GM23248 (cell line): ENCODE measurements around the gene OSBPL5. TPM values are rescaled to one million over a fixed set of nuclear protein-coding genes. Genes with fewer than 3 reads are reported as not detected.

Source experiments
- DNase-seq: peaks from one replicate; pipeline ENCODE4 v3.0.0-alpha.2; 2015
- H2AFZ ChIP-seq: fragments of 200-600 bp; sonication (generic); 2 replicates; pipeline ENCODE4 v1.6.1; 2016; ENCODE audit warnings: antibody characterized with exemption
- H3F3A ChIP-seq: fragments of 200-600 bp; sonication (generic); 2 replicates; pipeline ENCODE4 v1.6.1; 2016; ENCODE audit warnings: mild to moderate bottlenecking, antibody characterized with exemption, mixed run types; ENCODE audit not compliant: insufficient read depth
- H3K27ac ChIP-seq: fragments of 200-600 bp; sonication (generic); 2 replicates; pipeline ENCODE4 v1.5.1; 2016; ENCODE audit warnings: mild to moderate bottlenecking
- H3K27me3 ChIP-seq: fragments of 200-600 bp; sonication (generic); replicated peaks from 2 replicates; pipeline ENCODE4 v1.6.1; 2016; ENCODE audit warnings: mild to moderate bottlenecking; ENCODE audit not compliant: insufficient read depth
- H3K36me3 ChIP-seq: fragments of 200-600 bp; sonication (generic); 2 replicates; pipeline ENCODE4 v1.6.1; 2016; ENCODE audit warnings: low read depth, mild to moderate bottlenecking
- H3K4me1 ChIP-seq: fragments of 200-600 bp; sonication (generic); 2 replicates; pipeline ENCODE4 v1.6.1; 2016; ENCODE audit warnings: mild to moderate bottlenecking; ENCODE audit not compliant: insufficient read depth
- H3K4me2 ChIP-seq: fragments of 200-600 bp; sonication (generic); one replicate; pipeline ENCODE4 v1.6.1; 2016; ENCODE audit warnings: mild to moderate bottlenecking; ENCODE audit not compliant: unreplicated experiment
- H3K4me3 ChIP-seq: fragments of 200-600 bp; sonication (generic); 2 replicates; pipeline ENCODE4 v1.5.1; 2016; ENCODE audit warnings: mild to moderate bottlenecking
- H3K79me2 ChIP-seq: fragments of 200-600 bp; sonication (generic); 2 replicates; pipeline ENCODE4 v1.6.1; 2016; ENCODE audit warnings: mild to moderate bottlenecking; ENCODE audit not compliant: insufficient read depth
- H3K9ac ChIP-seq: fragments of 200-600 bp; sonication (generic); 2 replicates; pipeline ENCODE4 v1.6.1; 2016; ENCODE audit warnings: mild to moderate bottlenecking
- H3K9me2 ChIP-seq: fragments of 200-600 bp; sonication (generic); 2 replicates; pipeline ENCODE4 v1.6.1; 2016; ENCODE audit warnings: mixed run types, mild to moderate bottlenecking, moderate library complexity; ENCODE audit not compliant: insufficient read depth
- H3K9me3 ChIP-seq: fragments of 200-600 bp; sonication (generic); one replicate; pipeline ENCODE4 v1.6.1; 2017; ENCODE audit warnings: low read depth
- H4K20me1 ChIP-seq: fragments of 200-600 bp; sonication (generic); 2 replicates; pipeline ENCODE4 v1.6.0; 2016; ENCODE audit not compliant: insufficient read depth
- EZH2 ChIP-seq: fragments of 200-600 bp; sonication (generic); IDR thresholded peaks from 2 replicates; pipeline ENCODE4 v1.6.1; 2018; ENCODE audit warnings: antibody characterized with exemption, mild to moderate bottlenecking; ENCODE audit not compliant: insufficient read depth, poor library complexity, severe bottlenecking
- EZH2phosphoT487 ChIP-seq: fragments of 200-600 bp; sonication (generic); IDR thresholded peaks from 2 replicates; pipeline ENCODE4 v1.6.1; 2018; ENCODE audit warnings: antibody characterized with exemption, moderate library complexity, mild to moderate bottlenecking, low read depth; ENCODE audit not compliant: insufficient read depth
- WGBS, 2 experiments: methylation state at CpG; one replicate each; pipeline ENCODE4 v1.1.6; 2015 to 2017; ENCODE audit warnings: low lambda C conversion rate in 2 of 2, low coverage in 1 of 2; ENCODE audit errors: missing lambda C conversion rate in 2 of 2; 5-methylcytosine and 5-hydroxymethylcytosine counted together
- in situ Hi-C: fragments of 300-500 bp; cut with MboI; formaldehyde crosslinking; loops from 2 replicates; pipeline ENCODE4 v1.15.0; 2020
- polyA plus RNA-seq: library from polyadenylated mRNA; unstranded; fragments of >200 nt; fragmentation: Nextera tagmentation; extraction: Ambion mirVana; gene quantifications from 2 replicates; pipeline ENCODE4 v1.2.1, GENCODE V29; 2016
- total RNA-seq: library from RNA; depleted of rRNA; stranded (reverse); fragments of >200 nt; shearing (Covaris generic); gene quantifications from 2 replicates; pipeline ENCODE4 v1.2.3, GENCODE V29; 2014

Gene OSBPL5
- total and polyA plus RNA-seq, 2 experiments from 2014 or later, result 27.9 to 57.6 TPM

DNA sequence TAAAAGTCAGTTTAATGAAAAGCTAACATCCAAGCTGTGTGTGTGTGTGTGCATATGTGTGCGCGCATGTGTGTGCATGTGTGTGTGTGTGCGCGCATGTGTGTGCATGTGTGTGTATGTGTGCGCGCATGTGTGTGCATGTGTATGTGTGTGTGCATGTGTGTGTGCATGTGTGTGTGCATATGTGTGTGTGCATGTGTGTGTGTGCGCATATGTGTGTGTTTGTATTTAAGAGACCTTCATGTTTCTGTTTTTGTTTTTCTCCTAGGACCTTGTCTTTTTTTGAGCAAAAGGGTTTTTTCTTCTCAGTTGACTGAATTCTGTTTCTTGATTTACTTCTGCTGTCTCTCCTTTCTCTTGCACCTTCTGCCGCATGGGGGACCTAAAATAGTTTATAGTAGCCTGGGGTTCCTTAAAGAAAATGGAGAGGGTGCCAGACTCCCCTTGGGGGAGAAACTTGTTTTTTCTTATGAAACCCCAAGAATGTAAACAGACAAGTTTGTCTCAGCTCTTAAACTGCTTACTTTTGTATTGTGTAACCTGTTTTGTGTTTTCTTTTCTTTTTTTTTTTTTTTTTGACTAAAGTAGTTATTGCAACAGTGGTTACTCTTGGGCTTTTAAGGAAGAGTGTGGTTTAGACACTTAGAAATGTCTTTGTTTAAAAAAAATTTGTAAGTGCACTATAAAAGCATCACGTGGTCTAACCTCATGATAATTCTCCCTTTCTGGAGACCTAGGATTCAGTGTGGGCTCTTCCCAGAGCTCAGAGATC is 53.0 kb downstream of the OSBPL5 start:
- H4K20me1 ChIP-seq, result no peaks in the 10 kb centered on the region
- H3F3A ChIP-seq, result peaks cover 3% of the 10 kb centered on the region; the same call in 1 of the 2 replicates
- H2AFZ ChIP-seq, result no peak overlapping the region
- H3K27me3 ChIP-seq, result no peaks in the 10 kb centered on the region
- no peaks in the 10 kb centered on the region for H3K4me1 ChIP-seq
- no peak for DNase-seq
- H3K4me3 ChIP-seq, result no peak overlapping the region
- H3K9me2 ChIP-seq, result no peaks in the 10 kb centered on the region
- TF ChIP-seq EZH2, result no peak
- no peak for TF ChIP-seq EZH2phosphoT487
- no peak overlapping the region for H3K27ac ChIP-seq
- peaks cover 4% of the 10 kb centered on the region for H3K9me3 ChIP-seq
- peaks cover 28% of the 10 kb centered on the region for H3K36me3 ChIP-seq
- no peaks in the 10 kb centered on the region for H3K79me2 ChIP-seq
- H3K4me2 ChIP-seq, result no peak overlapping the region
- in situ Hi-C loops, result no loop called here
- no peak overlapping the region for H3K9ac ChIP-seq
- WGBS, 2 experiments, result 78 to 94% methylated on average over 6 to 9 of the region's 9 CpGs

DNA sequence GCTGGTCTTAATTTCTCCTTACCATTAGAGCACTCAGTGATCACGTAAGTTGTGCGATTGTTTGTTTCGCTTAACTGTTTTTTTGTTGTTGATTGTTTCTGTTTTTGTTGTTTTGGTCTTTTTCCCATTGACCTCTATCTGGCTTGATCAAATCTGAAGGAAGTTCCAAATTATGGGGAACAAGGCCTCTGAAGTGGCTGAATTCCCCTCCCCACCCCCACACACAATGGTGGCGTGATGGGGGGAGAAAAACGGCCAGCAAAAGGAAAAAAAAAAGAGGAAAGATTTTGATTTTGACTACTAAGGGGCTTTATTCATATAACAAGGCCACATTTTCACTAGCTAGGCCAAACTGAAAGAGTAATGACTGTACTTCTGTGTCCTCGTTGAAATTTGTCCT is 53.6 kb downstream of the OSBPL5 start:
- no peaks in the 10 kb centered on the region for H3K4me1 ChIP-seq
- 90 to 97% methylated on average over 6 of the region's 6 CpGs for WGBS, 2 experiments
- H3K27me3 ChIP-seq, result no peaks in the 10 kb centered on the region
- H4K20me1 ChIP-seq, result no peaks in the 10 kb centered on the region
- no peaks in the 10 kb centered on the region for H3K9me2 ChIP-seq
- TF ChIP-seq EZH2 (no peak), EZH2phosphoT487 (no peak)
- H3K27ac ChIP-seq, result no peak overlapping the region
- peaks cover 3% of the 10 kb centered on the region; the same call in 1 of the 2 replicates for H3F3A ChIP-seq
- no peaks in the 10 kb centered on the region for H3K79me2 ChIP-seq
- no peak overlapping the region for H2AFZ ChIP-seq
- DNase-seq, result no peak
- H3K9ac ChIP-seq, result no peak overlapping the region
- in situ Hi-C loops, result no loop called here
- no peak overlapping the region for H3K4me3 ChIP-seq
- H3K9me3 ChIP-seq, result peaks cover 4% of the 10 kb centered on the region
- H3K36me3 ChIP-seq, result peaks cover 25% of the 10 kb centered on the region
- no peak overlapping the region for H3K4me2 ChIP-seq

DNA sequence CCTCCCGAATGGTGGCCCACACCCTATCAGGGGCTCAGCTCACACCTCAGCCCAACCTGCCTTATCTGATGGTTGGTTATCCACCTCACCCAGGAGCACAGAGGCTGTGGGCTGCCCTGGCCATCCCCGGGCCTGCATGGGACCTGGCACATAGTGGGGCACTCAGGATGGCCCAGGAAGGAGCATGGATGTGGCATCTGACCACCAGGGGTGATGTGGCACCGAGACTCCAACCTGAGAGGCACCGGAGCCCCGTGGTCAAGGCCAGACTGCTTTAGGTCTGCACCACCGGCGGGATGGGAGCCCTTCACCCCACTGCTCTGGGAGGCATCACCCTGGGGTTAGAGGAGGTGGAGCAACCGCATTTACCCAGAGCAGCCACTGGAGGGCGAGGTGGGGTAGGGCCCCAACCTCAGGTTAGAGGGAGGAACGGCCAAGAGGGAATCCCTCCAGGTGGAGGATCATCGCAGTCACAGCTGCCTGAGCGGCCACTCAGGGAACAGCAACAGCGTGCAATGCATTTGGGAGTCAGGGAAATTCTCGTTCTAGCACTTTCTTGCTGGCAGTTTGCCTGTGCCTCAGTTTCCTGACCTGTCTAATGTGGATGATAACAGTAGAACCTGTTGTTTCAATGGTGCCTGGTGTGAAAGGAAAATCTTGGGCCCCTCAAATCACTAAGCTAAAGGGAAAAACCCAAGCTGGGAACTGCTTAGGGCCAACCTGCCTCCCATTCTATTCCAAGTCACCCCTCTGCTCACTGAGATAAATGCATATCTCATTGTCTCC is 55.0 kb downstream of the OSBPL5 start:
- H3K9ac ChIP-seq, result no peak overlapping the region
- H3K4me2 ChIP-seq, result no peak overlapping the region
- 69 to 70% methylated on average over 13 to 14 of the region's 14 CpGs for WGBS, 2 experiments
- H3K9me2 ChIP-seq, result no peaks in the 10 kb centered on the region
- H3K9me3 ChIP-seq, result peaks cover 4% of the 10 kb centered on the region
- H3K4me3 ChIP-seq, result no peak overlapping the region
- no peak overlapping the region for H3K27ac ChIP-seq
- DNase-seq, result peak; percentile 60
- no peaks in the 10 kb centered on the region for H3K79me2 ChIP-seq
- H3K4me1 ChIP-seq, result no peaks in the 10 kb centered on the region
- H3K27me3 ChIP-seq, result no peaks in the 10 kb centered on the region
- H2AFZ ChIP-seq, result no peak overlapping the region
- TF ChIP-seq EZH2phosphoT487, result no peak
- TF ChIP-seq EZH2, result no peak
- in situ Hi-C loops, result no loop called here
- peaks cover 11% of the 10 kb centered on the region for H3K36me3 ChIP-seq
- H4K20me1 ChIP-seq, result no peaks in the 10 kb centered on the region
- H3F3A ChIP-seq, result peaks cover 3% of the 10 kb centered on the region; the same call in 1 of the 2 replicates

DNA sequence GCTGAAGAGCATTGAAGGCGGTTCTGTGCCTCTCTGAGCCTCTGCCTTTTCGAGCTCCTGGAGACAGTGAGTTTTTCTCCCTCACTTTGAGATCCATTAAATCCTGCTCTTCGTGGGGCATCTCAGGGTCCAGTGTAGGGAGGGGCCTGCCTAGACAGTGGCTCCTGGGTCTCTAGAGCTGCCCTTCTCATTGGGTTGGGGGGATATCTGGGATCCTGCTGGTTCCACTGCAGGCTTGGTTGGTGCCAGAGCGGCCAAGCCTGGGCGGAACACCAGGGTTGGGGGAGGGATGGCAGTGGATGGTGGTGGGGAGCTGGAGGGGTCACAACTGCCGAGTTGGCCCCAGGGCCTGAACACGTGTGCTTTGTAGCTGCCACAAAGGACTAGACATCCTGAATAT is 55.7 kb downstream of the OSBPL5 start:
- no peaks in the 10 kb centered on the region for H3K4me1 ChIP-seq
- in situ Hi-C loops, result no loop called here
- peaks cover 8% of the 10 kb centered on the region for H3K36me3 ChIP-seq
- no peak overlapping the region for H2AFZ ChIP-seq
- H3K27me3 ChIP-seq, result no peaks in the 10 kb centered on the region
- H4K20me1 ChIP-seq, result no peaks in the 10 kb centered on the region
- no peaks in the 10 kb centered on the region for H3K79me2 ChIP-seq
- H3K4me3 ChIP-seq, result no peak overlapping the region
- no peak overlapping the region for H3K4me2 ChIP-seq
- TF ChIP-seq EZH2phosphoT487 (no peak), EZH2 (no peak)
- H3K9ac ChIP-seq, result no peak overlapping the region
- no peak overlapping the region for H3K27ac ChIP-seq
- H3K9me2 ChIP-seq, result no peaks in the 10 kb centered on the region
- H3K9me3 ChIP-seq, result no peaks in the 10 kb centered on the region
- H3F3A ChIP-seq, result peaks cover 3% of the 10 kb centered on the region; the same call in 1 of the 2 replicates
- WGBS, 2 experiments, result 92 to 93% methylated on average over 7 of the region's 7 CpGs
- DNase-seq, result no peak
